Colonic mucosa (tissue), 4 donors: ENCODE results near the gene WSB2. TPM values are rescaled to one million over a fixed set of nuclear protein-coding genes. Genes with fewer than 3 reads are reported as not detected.

ENCODE experiments used
- DNase-seq: peaks from one replicate; pipeline ENCODE4 v3.0.0-alpha.2; 2020
- H3K27ac ChIP-seq: fragments of 200-600 bp; one replicate; pipeline ENCODE4 v1.8.0; 2021
- H3K27me3 ChIP-seq: fragments of 200-600 bp; one replicate; pipeline ENCODE4 v1.8.0; 2021
- H3K36me3 ChIP-seq: fragments of 200-600 bp; one replicate; pipeline ENCODE4 v1.8.0; 2021
- H3K4me1 ChIP-seq: fragments of 200-600 bp; one replicate; pipeline ENCODE4 v1.8.0; 2021; ENCODE audit warnings: mild to moderate bottlenecking
- H3K4me3 ChIP-seq: fragments of 200-600 bp; one replicate; pipeline ENCODE4 v1.8.0; 2021
- H3K9ac ChIP-seq, 2 donors: one replicate each; pipeline ENCODE4 v1.7.0; 2013; ENCODE audit warnings: control low read depth in 2 of 2, low read depth in 2 of 2, low read length in 2 of 2
- H3K9me3 ChIP-seq: fragments of 200-600 bp; one replicate; pipeline ENCODE4 v1.8.0; 2021
- intact Hi-C: fragments of 100-400 bp; cut with DNase I; formaldehyde crosslinking; loops from one replicate; pipeline ENCODE4 v1.14.1; 2022
- total RNA-seq, 2 donors: library from RNA; stranded (reverse); fragmentation: NEBNext Ultra II Directional in 1 of 2; extraction: Animal tissue kit (Norgen Biotek cat#: 25700) in 1 of 2; gene quantifications; one replicate each; pipeline ENCODE4 v1.2.1, GENCODE V29; 2021
- TF ChIP-seq, protein P1 (sequence below): fragments of 200-600 bp; IDR thresholded peaks from one replicate; pipeline ENCODE4 v1.8.0; 2022; ENCODE audit warnings: antibody characterized with exemption, mild to moderate bottlenecking
- donor health status: healthy.
- donor health status: DM: no; HTN: no; CAD: no.
- donor health status: DM: no; HTN: no; CAD: no.

The WSB2 gene
- total RNA-seq, 2 donors from 2014 or later = 99.1 to 120 TPM

DNA sequence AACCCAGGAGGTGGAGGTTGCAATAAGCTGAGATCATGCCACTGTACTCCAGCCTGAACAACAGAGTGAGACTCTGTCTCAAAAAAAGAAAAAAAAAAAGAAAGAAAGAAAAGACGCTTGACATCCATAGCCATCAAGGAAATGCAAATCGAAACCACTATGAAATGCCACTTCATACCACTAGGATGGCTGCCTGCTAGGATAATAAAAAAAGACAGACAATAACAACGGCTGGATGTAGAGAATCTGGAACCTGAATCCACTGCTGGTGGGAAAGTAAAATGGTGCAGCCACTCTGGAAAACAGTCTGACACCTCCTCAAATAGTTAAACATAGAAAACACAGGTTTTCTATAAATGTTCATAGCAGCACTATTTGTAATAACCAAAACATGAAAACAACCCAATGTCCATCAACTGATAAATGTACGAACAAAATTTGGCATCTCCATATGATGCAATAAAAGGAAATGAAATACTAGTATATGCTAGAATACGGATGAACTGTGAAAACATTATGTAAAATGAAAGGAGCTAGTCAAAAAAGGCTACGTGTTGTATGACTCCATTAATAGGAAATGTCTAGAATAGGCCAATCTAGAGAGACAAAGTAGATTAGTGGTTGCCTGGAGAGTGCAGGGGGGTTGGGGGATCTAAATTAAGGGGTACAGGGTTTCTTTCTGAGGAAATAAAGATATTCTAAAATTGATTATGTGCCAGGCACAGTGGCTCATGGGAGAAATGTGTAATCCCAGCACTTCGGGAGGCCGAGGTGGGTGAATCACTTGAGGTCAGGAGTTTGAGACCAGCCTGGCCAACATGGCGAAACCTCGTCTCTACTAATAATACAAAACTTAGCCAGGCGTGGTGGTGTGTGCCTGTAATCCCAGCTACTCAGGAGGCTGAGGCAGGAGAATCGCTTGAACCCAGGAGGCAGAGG lies 9.7 kb downstream of the WSB2 start:
- no peaks in the 10 kb centered on the region for H3K9me3 ChIP-seq
- no peak for DNase-seq
- intact Hi-C loops = no loop called here
- no peaks in the 10 kb centered on the region for H3K27me3 ChIP-seq
- TF ChIP-seq, protein P1, sequence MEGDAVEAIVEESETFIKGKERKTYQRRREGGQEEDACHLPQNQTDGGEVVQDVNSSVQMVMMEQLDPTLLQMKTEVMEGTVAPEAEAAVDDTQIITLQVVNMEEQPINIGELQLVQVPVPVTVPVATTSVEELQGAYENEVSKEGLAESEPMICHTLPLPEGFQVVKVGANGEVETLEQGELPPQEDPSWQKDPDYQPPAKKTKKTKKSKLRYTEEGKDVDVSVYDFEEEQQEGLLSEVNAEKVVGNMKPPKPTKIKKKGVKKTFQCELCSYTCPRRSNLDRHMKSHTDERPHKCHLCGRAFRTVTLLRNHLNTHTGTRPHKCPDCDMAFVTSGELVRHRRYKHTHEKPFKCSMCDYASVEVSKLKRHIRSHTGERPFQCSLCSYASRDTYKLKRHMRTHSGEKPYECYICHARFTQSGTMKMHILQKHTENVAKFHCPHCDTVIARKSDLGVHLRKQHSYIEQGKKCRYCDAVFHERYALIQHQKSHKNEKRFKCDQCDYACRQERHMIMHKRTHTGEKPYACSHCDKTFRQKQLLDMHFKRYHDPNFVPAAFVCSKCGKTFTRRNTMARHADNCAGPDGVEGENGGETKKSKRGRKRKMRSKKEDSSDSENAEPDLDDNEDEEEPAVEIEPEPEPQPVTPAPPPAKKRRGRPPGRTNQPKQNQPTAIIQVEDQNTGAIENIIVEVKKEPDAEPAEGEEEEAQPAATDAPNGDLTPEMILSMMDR = no peak
- no peak overlapping the region for H3K9ac ChIP-seq
- H3K36me3 ChIP-seq = no peaks in the 10 kb centered on the region
- H3K27ac ChIP-seq = peak overlapping the region; percentile 86
- no peak overlapping the region for H3K4me3 ChIP-seq
- peaks cover 16% of the 10 kb centered on the region for H3K4me1 ChIP-seq

DNA sequence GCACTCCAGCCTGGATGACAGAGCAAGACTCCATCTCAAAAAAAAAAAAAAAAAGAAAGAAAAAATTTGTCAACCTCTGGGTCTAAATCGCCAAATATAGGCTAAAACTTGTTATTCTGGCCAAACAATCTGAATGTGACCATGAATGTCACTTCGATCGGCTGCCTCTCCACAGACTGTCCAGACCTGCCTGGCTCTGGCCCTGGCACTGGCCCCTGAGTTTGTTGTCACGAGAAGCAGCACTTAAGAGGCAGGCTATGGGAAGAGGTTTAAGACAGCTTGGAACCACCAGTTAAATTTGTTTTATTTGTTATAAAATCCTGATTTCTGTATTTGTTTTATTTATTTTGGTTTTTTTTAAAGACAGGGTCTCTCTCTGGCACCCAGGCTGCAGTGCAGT lies 14.5 kb downstream of the WSB2 start:
- no peaks in the 10 kb centered on the region for H3K4me1 ChIP-seq
- H3K4me3 ChIP-seq = no peak overlapping the region
- H3K9me3 ChIP-seq = no peaks in the 10 kb centered on the region
- no peak overlapping the region for H3K9ac ChIP-seq
- intact Hi-C loops = no loop called here
- H3K36me3 ChIP-seq = no peaks in the 10 kb centered on the region
- H3K27ac ChIP-seq = no peak overlapping the region
- TF ChIP-seq, protein P1 = no peak
- DNase-seq = no peak
- H3K27me3 ChIP-seq = no peaks in the 10 kb centered on the region

DNA sequence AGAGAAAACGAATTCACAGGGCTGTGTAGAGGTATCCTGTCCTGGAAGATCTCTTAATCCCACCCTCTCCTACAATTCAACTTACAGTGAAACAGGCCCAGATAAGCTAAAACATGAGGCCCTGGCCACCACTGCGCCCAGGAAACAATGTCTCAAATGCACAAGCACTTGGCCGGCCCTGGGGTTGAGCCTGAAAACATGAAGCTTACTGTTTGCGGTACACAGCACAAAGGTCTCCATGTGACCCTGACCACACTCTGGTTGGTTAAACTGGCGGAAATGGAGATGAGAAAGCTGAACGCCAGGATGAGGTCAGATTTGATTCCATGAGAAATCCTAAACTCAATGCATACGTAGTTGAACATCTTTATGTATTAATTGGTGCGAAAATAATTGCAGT lies 16.4 kb downstream of the WSB2 start:
- no peak overlapping the region for H3K4me3 ChIP-seq
- DNase-seq = no peak
- H3K36me3 ChIP-seq = no peaks in the 10 kb centered on the region
- no peak overlapping the region for H3K9ac ChIP-seq
- no peaks in the 10 kb centered on the region for H3K9me3 ChIP-seq
- H3K27me3 ChIP-seq = no peaks in the 10 kb centered on the region
- intact Hi-C loops = no loop called here
- TF ChIP-seq, protein P1 = no peak
- no peak overlapping the region for H3K27ac ChIP-seq
- H3K4me1 ChIP-seq = no peaks in the 10 kb centered on the region

DNA sequence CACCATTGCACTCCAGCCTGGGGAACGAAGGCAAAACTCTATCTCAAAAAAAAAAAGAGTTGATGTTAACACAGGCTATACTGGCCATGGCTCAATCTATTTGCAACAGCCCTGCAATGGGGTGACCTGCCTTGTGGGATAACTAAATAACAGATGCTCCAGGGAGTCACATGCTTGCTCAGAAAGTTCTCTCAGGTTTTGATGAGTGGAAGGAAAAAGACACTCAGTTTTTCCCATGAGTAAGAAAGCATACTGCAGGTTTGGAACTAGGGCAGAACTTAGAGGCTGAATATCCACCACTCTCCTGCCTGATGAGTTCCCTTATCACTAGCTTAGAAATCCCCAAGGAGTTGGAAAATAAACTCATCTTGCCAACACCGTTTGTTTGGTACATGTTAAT lies 16.9 kb downstream of the WSB2 start:
- Histone ChIP-seq H3K27me3 (no peaks in the 10 kb centered on the region), H3K4me3 (no peak overlapping the region), H3K9ac (no peak overlapping the region), H3K4me1 (no peaks in the 10 kb centered on the region), H3K36me3 (peaks cover 3% of the 10 kb centered on the region), H3K9me3 (no peaks in the 10 kb centered on the region), H3K27ac (no peak overlapping the region)
- intact Hi-C loops = no loop called here
- no peak for DNase-seq
- TF ChIP-seq, protein P1 = no peak

DNA sequence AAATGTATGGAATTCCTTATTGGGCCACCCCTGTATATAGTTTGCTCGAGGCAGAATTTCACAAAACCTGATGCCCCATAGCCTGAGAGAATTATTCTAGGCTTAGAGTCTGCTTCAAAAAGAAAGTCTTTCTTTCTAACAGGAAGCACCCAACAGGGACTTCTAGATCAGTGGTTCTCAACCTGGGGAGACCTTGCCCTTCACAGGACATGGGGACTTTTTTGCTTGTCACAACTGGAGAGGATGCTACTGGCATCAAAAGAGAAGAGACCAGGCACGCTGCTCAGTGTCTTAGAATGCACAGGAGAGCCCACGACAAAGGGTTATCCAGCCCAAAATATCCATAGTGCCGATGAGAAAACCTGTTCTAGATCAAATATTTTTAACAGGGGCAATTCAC lies 18.9 kb downstream of the WSB2 start:
- Histone ChIP-seq H3K27me3 (no peaks in the 10 kb centered on the region), H3K4me1 (no peaks in the 10 kb centered on the region), H3K9ac (no peak overlapping the region), H3K36me3 (peaks cover 8% of the 10 kb centered on the region), H3K27ac (no peak overlapping the region), H3K9me3 (no peaks in the 10 kb centered on the region), H3K4me3 (no peak overlapping the region)
- intact Hi-C loops = no loop called here
- TF ChIP-seq, protein P1 = no peak
- DNase-seq = no peak
